Ramos (cell line): ENCODE results near the gene USP21.
"Not testable (repeated sequence)": the region's sequence is repeated elsewhere in the genome, so short reads cannot be mapped to it uniquely, and the experiment has no call there.

ENCODE experiments used
- in situ Hi-C: fragments of 300-500 bp; cut with MboI; formaldehyde crosslinking; loops from one replicate; pipeline ENCODE4 v1.14.3; 2022; ENCODE audit warnings: low sequenced_read_pairs; ENCODE audit not compliant: unreplicated experiment

The USP21 gene, protein sequence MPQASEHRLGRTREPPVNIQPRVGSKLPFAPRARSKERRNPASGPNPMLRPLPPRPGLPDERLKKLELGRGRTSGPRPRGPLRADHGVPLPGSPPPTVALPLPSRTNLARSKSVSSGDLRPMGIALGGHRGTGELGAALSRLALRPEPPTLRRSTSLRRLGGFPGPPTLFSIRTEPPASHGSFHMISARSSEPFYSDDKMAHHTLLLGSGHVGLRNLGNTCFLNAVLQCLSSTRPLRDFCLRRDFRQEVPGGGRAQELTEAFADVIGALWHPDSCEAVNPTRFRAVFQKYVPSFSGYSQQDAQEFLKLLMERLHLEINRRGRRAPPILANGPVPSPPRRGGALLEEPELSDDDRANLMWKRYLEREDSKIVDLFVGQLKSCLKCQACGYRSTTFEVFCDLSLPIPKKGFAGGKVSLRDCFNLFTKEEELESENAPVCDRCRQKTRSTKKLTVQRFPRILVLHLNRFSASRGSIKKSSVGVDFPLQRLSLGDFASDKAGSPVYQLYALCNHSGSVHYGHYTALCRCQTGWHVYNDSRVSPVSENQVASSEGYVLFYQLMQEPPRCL

DNA sequence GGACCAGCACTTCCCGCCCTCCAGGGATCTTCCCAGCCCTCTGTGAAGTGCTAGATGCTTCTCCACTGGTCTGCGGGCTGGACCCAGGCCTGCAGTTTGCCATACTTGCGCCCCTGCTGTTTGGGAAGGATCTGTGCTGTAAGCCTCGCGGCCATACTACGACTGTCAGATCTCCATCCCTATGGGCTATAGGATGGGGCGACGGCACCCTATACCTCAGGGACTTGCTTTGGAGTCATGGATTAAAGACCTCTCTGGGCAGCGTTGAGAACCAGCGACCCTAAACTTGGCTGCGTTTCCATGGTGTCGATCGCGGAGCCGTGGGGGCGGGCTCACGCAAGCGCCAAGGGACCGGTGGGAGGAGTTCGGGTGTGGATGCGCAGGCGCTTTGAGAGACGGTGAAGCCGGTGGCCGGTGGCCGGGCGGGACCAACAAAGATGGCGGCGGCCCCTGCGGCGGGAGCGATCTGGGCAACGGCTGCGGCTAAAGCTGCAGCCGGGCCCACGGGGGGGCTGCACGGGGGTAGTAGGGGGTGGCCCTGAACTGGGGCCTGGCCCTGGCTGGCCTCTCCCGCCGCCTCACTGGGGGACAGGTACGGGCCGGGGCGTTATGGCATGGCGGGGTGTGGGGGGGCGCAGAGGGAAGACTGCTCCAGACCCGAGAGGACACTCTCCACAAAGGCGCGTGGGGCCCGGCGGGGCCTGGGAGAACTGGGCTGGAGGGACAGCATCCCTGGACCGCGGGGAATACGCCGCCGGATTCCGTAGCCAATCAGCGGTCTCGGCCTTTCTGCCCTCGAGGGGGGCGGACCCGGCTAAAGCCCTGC is at the start of gene USP21:
TSS of gene USP21 (plus strand) at position 414 of the 826 bp plus-strand sequence. CDS start 1,141 bp downstream, outside the sequence.
- in situ Hi-C loops, result no loop called here

DNA sequence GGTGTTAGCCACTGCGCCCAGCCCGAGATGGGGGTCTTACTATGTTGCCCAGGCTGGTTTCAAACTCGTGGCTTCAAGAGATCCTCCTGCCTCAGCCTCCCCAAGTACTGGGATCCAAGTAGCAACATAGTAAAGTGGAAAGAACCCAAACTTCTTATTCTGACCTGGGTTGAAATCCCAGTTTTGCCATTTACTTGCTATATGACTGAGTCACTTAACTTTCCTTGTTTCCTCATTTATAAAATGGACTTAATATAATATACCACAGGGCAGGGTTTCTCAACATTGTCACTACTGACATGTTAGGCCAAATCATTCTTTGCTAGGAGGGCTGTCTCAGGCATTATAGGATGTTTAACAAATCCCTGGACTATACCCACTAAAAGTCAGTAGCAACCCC is 48.2 kb upstream of the USP21 start:
- in situ Hi-C loops, result no loop called here

DNA sequence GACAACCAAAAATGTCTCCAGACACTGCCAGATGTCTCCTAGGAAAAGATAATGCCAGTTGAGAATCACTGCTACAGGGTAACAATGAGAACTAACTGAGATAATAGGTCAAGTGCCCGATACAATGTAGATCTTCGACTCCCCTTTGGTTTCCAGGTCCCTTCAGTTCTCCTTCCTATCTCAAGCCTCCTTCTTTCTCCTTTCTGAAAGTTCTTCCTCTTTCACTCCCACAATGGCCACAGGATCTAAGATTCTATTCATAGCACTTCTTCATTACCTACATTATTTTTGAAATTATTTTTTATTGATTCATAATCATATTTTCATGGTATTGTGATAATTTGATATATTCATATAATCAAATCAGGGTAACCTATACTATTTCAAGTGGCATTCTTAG is 47.8 kb upstream of the USP21 start:
- in situ Hi-C loops, result no loop called here

DNA sequence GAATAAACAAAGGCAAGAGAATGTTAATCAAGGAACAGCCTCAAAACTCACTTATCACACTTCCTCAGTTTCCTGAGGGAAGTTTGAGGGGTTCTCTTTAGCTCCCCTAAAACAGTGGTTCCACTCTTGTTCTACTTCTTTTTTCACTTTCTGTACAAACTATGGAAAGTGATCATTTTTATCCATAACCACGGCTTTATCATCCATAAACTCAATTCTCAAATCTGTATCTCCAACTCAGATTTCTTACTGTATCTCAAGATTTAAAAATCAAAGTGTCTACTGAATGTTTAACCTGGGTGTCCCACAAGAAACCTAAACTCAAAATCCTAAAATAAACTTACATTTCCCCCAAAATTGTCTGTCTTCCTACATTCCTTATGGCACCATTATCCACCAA is 45.4 kb upstream of the USP21 start:
- in situ Hi-C loops, result no loop called here

DNA sequence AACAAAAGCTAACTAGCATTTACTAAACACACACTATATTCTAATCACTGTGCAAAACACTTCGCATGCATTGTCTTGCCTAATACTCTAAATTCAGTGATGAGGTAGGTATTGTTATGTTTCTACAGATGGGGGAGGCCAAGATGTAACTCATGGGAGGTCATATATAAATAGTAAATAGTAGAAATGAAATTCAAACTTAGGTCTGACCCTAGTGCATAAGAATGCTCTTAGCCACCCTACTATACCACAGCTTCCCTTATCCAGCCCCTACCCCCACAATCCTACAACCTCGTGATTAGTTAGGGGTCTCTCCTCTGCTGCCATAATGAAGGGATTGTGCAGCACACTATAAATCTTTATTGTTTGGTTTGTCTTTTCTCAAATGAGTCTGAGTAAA is 44.7 kb upstream of the USP21 start:
- in situ Hi-C loops, result no loop called here

DNA sequence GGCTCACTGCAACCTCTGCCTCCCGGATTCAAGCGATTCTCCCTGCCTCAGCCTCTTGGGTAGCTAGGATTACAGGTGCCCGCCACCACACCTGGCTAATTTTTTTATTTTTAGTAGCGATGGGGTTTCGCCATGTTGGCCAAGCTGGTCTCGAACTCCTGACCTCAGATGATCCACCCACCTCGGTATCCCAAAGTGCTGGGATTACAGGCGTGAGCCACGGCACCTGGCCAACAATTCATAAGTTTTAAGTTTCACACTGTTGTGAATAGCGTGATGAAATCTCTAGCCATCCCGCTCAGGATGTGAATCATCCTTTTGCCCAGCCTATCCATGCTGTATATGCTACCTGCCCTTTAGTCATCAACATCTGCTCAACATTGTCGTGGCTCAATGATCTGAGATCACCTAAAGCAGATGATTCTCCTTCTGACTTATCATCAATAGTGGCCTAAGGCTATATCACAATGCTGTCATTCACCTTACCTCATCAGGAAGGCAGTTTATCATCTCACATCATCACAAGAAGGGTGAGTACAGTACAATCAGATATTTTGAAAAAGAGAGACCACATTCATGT is 44.1 kb upstream of the USP21 start:
- in situ Hi-C loops, result no loop called here

DNA sequence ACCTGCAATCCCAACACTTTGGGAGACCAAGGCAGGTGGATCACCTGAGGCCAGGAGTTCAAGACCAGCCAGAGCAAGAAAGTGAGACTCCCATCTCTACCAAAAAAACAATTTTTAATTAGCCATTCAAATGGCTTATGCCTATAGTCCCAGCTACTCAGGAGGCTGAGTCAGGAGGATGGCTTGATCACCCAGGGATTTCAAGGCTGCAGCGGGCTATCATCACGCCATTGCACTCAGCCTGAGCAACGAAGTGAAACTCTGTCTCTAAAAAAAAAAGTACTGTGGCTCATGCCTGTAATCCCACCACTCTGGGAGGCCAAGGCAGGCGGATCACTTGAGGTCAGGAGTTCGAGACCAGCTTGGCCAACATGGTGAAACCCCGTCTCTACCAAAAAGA is 43.3 kb upstream of the USP21 start:
- in situ Hi-C loops, result not testable (repeated sequence)

DNA sequence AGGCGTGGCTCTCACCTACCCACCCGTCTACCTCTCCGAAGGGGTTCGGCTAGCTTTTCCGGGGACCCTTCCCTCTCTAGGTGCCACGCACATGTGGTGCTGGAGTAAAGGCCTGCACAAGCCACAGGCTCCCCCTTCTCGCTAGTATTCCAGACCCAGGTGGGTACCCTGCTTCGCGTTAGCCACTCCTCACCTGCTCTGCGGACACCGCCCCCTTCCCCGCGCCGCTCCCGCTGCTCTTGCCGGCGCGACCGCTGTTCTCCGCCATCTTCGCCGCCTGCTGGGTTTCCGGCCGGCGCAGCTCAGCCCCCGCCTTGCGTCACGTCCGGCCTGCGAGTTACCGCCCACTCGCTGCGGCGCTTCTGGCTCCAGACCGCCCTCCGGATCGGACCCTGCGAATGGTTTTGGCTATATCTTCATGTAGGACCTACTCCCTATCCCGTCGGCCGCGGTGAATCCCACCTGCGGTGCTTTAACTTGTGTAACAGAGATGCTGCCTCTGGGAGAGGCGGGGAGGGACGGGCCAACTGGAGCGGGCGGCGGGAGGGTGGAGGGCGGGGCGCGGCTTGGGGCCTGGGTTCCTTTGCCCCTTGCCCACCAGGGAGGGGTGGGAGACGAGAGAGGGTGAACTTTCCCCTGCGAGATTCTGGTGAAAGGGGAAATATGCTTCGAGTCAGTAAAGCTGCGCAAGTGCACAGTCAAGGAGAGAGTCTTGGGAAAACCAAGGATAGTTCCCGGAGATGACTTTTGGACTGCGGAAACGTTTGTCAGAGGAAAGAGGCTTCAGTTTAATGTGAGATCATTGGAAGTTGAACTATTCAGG is 41.3 kb upstream of the USP21 start, which contains the start of the genes NIT1 and PFDN2:
TSS of gene NIT1 (plus strand) at position 347 of the 823 bp plus-strand sequence. CDS start at position 419, 72 bp downstream.
TSS of gene PFDN2 (minus strand) at position 279 of the 823 bp plus-strand sequence. CDS start at position 268, 11 bp downstream.
- in situ Hi-C loops, result no loop called here

DNA sequence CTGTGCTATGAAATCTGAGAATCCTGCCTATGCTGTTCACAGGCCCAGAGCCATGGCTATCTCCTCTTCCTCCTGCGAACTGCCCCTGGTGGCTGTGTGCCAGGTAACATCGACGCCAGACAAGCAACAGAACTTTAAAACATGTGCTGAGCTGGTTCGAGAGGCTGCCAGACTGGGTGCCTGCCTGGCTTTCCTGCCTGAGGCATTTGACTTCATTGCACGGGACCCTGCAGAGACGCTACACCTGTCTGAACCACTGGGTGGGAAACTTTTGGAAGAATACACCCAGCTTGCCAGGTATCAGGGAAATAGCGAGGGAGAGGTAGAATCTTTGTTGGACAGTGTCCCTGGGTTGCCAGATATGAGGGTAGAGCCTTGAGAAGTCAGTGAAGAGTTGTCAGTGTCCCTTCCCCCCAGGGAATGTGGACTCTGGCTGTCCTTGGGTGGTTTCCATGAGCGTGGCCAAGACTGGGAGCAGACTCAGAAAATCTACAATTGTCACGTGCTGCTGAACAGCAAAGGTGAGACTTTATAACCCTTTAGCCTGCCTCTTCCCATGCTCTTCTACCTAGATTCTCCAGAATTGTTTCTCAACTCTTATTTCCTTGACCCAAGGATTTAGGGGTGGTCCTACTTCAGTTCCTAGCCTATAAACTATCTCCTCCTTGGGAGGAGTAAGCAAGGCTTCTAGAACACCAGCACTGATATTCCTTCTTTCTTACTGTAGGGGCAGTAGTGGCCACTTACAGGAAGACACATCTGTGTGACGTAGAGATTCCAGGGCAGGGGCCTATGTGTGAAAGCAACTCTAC is 40.0 kb upstream of the USP21 start:
- in situ Hi-C loops, result no loop called here

DNA sequence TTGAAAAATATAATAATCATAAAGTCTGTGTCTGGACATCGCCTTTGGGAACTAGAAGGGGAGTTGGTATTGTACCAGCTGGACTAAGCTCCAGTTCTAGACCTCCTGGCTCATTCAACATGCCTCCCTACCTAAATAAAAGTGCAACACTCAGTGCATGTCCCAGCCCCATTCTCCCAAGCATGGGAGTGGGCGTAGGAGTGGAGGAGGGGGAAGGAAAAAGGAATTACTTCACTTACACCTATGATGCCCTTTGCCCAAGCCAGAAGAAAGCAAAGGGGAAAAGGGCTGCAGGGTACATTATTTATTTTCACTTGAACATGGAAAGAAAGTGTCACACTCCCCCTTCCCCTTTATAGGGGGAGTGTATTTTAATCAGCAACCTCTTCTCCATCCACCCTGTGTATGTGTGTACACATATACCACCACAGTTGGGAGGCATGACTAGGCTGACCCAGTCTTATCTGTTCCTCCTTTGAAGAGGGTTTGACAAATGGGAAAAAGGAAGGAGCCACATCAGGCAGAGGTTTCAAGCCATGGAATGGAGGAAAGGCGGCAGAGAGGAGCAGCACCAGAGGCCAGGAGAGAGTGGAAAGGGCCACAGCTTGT is 38.2 kb upstream of the USP21 start:
- in situ Hi-C loops, result no loop called here

DNA sequence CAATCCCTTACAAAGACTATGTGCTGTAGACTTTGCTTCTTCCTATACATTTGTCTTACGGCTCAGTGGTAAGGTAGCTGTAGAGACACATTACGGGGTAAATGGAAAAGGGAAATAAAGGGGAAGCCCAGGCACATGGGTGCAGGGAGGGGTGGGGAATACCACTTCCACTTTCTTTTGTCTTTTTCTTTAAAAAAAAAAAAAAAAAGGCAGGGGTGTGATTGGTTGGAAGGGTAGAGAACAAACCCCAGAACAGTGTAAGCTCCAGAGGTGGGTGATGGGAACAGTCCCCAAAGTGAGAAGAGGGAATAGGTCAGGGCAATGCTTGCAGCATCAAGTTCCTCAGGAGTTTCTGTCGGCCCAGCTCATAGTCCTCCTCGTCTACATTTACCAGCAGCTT is 37.5 kb upstream of the USP21 start:
- in situ Hi-C loops, result no loop called here

DNA sequence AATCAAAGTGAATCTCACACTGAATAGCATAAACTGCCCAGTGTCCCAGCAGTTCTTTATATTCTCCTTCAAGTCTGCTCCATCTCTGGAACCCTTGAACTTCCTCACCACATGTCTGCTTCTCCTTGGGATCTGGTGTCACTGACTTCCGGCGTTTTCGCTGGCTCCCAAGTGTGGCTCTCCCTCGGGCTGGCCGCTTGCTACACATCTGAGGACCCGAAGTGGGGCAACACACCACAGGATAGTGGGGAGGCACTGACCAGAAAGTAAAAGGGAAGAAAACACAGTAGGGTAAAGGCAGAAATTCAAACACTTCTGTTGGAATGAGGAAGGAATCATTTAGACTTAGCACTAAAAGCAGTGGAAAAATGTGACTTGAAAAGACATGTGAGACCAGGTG is 36.3 kb upstream of the USP21 start:
- in situ Hi-C loops, result no loop called here

DNA sequence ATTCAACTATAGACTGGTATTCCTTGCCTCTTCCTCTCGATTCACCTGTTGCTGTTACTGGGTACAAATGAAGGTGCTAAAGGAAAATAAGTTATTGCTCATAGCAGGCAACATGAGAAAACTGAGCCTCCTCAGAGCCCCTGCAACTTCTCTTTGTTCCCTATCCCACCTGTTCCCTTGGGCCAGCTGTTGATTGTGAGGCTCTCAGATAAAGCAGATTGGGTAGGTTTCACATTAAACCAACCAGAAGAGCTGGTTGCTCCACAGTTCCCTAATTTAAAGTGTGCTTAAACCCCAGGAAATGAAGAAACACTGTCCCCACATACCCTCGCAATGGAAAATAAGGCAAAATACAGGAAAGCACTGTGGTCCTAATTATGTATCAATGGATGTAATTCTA is 31.7 kb upstream of the USP21 start:
- in situ Hi-C loops, result no loop called here

DNA sequence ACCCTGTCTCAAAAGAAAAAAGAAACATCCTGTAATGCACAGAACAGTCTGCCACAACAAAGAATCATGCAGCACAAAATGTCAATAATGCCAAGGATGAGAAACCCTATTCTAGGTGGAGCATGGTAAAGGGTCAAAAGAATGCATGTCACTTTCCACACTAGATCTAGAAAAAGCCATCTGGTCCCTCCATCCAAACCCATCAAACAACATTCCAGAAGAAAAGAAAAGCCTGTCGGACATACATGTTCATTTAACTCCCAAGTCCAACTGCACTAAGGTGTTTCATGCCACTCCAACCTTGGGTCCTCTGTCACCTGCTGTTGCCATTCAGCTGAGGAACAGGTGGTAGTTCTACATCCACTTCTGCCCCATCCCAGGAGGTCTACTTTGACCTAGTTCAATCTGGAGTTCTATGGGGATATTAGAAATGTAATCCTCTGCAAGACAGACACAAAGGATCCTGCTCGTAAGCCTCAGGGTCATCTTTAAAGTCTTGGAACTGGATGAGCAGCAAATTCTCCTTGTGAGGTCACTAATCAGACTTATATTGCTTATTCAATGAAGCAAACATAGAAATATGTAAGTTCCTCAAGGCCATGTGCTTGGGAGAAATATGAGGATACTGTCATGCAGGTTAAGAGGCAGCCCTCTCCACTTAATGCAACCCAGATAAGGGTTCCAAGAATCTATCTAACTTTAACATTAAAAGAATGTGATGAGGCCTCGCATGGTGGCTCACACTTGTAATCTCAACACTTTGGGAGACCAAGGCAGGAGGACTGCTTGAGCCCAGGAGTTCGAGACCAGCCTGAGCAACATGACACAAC is 30.5 kb upstream of the USP21 start:
- in situ Hi-C loops, result no loop called here

DNA sequence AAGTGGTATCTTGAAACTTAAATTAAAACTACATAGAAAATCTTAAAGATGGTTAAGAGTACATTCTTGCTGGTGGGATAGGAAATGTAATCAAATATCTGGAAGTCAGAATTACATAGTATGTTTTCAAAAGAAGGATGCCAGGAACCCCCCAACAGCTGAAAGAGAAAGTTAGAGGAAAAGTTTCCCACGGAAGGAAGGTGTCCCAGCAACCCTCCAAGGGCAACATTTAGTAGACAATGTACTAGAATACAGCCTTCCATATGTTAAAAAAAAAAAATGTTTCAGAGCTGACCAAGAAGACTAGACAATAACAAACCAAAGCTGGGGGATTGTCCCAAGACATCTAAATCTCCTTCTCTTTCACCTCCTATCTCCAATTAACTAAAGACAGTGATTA is 29.0 kb upstream of the USP21 start:
- in situ Hi-C loops, result no loop called here

DNA sequence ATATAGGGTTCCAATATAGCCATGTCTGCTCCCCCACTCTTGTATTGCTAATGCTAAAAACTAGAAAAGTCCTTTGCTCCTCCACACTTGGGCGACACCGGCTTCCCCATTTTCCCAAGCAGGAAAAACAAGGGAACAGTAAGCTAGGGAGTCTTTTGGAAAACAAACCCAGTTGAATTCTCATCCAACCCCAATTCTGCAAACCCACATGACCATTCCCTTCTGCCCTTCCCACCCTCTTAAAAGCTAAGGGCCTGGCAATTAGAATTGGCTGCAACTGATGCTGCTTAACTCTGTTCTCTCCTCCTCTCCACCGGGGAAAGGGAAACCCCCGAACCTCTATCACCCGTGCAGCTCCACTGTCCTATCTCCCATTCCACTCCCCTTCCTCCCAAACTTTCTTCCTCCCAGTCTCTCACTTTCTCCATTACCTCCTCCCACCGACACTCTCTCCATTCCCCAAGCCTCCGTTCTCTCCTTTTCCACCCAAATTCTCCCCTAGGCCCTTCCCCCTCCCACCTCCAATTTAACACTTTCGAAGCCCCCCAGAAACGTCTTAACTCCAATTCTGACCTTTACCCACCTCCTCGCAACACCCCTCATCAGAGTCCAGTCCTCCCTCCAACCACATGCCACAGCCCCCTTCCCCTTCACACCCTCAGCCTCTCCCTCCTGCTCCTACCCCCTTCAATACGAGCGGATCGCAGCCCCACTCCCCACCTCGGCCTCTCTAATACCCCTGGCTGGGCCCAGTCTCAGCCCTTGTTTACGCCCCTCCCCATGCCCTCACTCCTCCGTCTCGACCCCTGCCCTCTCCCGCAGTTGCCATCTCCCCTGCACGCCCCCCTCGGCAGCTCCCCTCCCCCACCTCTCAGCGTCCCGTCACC is 27.5 kb upstream of the USP21 start:
- in situ Hi-C loops, result no loop called here
